ENCODE data around the gene CXCR3.
A peak's percentile ranks its signal among the peaks of the same experiment; 100 is the strongest.

The CXCR3 gene

DNA sequence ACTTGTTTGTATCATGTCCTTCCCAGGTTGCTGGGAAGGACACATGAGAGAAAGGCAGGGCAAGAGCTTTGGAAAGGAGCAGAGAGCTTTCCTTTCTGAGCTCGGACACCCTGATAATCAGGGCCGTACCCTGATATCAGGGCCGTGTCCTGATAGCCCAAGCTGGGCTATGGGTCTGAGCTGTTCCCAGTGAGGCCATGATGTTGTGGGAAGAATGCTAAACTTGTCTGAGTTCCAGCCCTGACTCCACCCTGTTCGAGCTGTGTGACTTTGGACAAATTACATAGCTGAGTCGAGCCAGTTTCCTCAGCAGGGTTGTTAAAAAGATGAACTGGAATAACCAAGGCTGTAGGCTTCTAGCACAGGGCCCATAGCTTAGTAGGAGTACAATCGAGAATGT, 3.3 kb upstream of the CXCR3 start (continued):
- TF ChIP-seq, protein P1, sequence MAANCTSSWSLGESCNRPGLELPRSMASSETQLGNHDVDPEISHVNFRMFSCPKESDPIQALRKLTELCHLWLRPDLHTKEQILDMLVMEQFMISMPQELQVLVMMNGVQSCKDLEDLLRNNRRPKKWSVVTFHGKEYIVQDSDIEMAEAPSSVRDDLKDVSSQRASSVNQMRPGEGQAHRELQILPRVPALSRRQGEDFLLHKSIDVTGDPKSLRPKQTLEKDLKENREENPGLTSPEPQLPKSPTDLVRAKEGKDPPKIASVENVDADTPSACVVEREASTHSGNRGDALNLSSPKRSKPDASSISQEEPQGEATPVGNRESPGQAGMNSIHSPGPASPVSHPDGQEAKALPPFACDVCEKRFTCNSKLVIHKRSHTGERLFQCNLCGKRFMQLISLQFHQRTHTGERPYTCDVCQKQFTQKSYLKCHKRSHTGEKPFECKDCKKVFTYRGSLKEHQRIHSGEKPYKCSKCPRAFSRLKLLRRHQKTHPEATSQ (tag by site-specific recombination; IDR thresholded peaks at IDR 0.05): no peak
- TF ChIP-seq, protein P2, sequence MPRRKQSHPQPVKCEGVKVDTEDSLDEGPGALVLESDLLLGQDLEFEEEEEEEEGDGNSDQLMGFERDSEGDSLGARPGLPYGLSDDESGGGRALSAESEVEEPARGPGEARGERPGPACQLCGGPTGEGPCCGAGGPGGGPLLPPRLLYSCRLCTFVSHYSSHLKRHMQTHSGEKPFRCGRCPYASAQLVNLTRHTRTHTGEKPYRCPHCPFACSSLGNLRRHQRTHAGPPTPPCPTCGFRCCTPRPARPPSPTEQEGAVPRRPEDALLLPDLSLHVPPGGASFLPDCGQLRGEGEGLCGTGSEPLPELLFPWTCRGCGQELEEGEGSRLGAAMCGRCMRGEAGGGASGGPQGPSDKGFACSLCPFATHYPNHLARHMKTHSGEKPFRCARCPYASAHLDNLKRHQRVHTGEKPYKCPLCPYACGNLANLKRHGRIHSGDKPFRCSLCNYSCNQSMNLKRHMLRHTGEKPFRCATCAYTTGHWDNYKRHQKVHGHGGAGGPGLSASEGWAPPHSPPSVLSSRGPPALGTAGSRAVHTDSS (tag by site-specific recombination; IDR thresholded peaks at IDR 0.05): no peak
- no peak for TF ChIP-seq SETDB1 (IDR thresholded peaks at IDR 0.05; ENCODE audit: insufficient read length, low read length)

DNA sequence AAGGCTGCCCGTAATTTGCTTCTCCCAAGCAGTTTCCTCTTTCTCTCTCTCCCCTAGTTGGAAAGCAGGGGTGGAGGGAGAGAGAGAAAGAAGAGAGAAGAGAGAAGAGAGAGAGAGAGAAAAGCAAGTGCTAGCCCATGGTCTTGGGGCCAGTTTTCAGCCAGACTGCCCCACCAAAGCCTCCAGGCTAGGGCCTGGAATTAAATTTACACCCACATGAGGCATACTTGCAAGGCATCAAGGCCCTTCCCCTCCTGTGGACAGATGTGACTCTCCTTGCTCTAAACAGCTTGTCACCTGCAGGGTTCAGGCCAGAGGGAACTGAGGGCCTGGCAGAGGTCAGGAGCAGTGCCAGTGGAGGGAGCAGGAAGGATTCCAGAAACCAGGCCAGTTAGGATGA, 1.7 kb upstream of the CXCR3 start:
- ChIA-PET POLR2A (no interaction called here), CTCF (no interaction called here)
- H3K36me3 ChIP-seq (ENCODE audit: control insufficient read depth in 2 of 2, insufficient read depth in 1 of 2, low read length in 2 of 2): no peaks in the 10 kb centered on the region
- H3K4me3 ChIP-seq (ENCODE audit: low read depth, low read length): no peak overlapping the region
- no peaks in the 10 kb centered on the region for H3K9me3 ChIP-seq (ENCODE audit: control insufficient read depth, insufficient read depth, low read depth, low read length)
- no peak for TF ChIP-seq ZNF785 (tag by site-specific recombination; IDR thresholded peaks at IDR 0.05)
- TF ChIP-seq ZNF596 (tag by site-specific recombination; IDR thresholded peaks at IDR 0.05): 0 out of 2 replicates have a peak, but pooled peaks have one; percentile 14
- no peaks in the 10 kb centered on the region for H3K4me1 ChIP-seq (ENCODE audit: control insufficient read depth, insufficient read depth, low read length)
- H3K27ac ChIP-seq (ENCODE audit: extremely low read depth, low read depth, low read length): no peak overlapping the region

DNA sequence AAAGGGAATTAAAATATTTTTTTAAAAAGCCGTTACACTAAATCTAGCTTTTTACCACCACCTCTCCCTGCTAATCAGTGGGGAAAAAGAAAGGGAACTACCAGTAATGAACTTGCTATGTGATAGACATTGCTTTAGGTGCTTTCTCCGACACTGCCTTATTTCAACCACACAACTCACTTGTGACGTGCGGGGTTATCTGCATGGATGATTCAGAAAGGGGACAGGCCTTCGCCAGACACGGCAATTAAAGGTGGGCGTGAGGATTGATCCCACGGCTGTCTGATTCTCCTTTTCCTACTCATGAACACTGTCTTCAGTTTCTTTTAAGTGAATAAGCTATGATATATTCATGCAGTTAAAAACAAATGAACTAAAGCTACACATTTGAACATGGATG, 882 bp upstream of the CXCR3 start:
- Histone ChIP-seq H3K9me3 (ENCODE audit: control insufficient read depth, insufficient read depth, low read depth, low read length) (no peaks in the 10 kb centered on the region), H3K4me3 (ENCODE audit: low read depth, low read length) (no peak overlapping the region), H3K4me1 (ENCODE audit: control insufficient read depth, insufficient read depth, low read length) (no peaks in the 10 kb centered on the region), H3K36me3 (ENCODE audit: control insufficient read depth in 2 of 2, insufficient read depth in 1 of 2, low read length in 2 of 2) (no peaks in the 10 kb centered on the region; a peak in 1 of 3 replicates), H3K27ac (ENCODE audit: extremely low read depth, low read depth, low read length) (no peak overlapping the region)
- CTCF ChIA-PET: interaction anchor here (0.6 to 1.3 kb wide), 2 partner anchors 33 to 61 kb away, joined by 3 to 4 read pairs; no protein-coding TSS in a partner anchor
- POLR2A ChIA-PET: no interaction called here
- TF ChIP-seq ZNF16 (tag by site-specific recombination; IDR thresholded peaks at IDR 0.05; ENCODE audit: low read depth) (no peak), ZNF747 (tag by site-specific recombination; IDR thresholded peaks at IDR 0.05) (no peak), MZF1 (tag by site-specific recombination; IDR thresholded peaks at IDR 0.05; ENCODE audit: borderline replicate concordance) (no peak), ZNF707 (tag by site-specific recombination; IDR thresholded peaks at IDR 0.05) (no peak), ZNF555 (tag by site-specific recombination; conservative IDR thresholded peaks at IDR 0.05) (no peak), ZSCAN16 (tag by site-specific recombination; IDR thresholded peaks at IDR 0.05) (no peak), ZNF366 (tag by site-specific recombination; conservative IDR thresholded peaks at IDR 0.05) (no peak)
- TF ChIP-seq, protein P3, sequence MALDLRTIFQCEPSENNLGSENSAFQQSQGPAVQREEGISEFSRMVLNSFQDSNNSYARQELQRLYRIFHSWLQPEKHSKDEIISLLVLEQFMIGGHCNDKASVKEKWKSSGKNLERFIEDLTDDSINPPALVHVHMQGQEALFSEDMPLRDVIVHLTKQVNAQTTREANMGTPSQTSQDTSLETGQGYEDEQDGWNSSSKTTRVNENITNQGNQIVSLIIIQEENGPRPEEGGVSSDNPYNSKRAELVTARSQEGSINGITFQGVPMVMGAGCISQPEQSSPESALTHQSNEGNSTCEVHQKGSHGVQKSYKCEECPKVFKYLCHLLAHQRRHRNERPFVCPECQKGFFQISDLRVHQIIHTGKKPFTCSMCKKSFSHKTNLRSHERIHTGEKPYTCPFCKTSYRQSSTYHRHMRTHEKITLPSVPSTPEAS (tag by site-specific recombination; IDR thresholded peaks at IDR 0.05): no peak

DNA sequence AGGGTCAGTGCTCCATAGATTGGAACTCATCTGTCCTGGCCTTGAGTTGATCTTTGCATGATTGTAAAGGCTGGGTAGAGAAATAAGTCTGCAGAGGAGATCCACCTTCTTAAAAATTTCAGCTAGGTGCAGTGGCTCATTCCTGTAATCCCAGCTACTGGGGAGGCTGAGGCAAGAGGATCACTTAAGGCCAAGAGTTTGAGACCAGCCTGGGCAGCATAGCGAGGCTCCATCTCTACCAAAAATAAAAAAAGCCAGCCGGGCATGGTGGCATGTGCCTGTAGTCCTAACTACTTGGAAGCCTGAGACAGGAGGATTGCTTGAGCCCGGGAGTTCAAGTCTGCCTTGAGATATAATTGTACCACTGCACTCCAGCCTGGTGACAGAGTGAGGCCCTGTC, 476 bp upstream of the CXCR3 start:
- Histone ChIP-seq H3K36me3 (ENCODE audit: control insufficient read depth in 2 of 2, insufficient read depth in 1 of 2, low read length in 2 of 2) (no peaks in the 10 kb centered on the region; a peak in 1 of 3 replicates), H3K27ac (ENCODE audit: extremely low read depth, low read depth, low read length) (no peak overlapping the region), H3K4me3 (ENCODE audit: low read depth, low read length) (no peak overlapping the region), H3K4me1 (ENCODE audit: control insufficient read depth, insufficient read depth, low read length) (no peaks in the 10 kb centered on the region), H3K9me3 (ENCODE audit: control insufficient read depth, insufficient read depth, low read depth, low read length) (no peaks in the 10 kb centered on the region)
- CTCF ChIA-PET: interaction anchor here (0.6 to 1.3 kb wide), 2 partner anchors 34 to 60 kb away, joined by 3 to 4 read pairs; no protein-coding TSS in a partner anchor
- POLR2A ChIA-PET: no interaction called here
- TF ChIP-seq ZNF514 (tag by site-specific recombination; IDR thresholded peaks at IDR 0.05): no peak
- no peak for TF ChIP-seq ZSCAN23 (tag by site-specific recombination; IDR thresholded peaks at IDR 0.05)
- TF ChIP-seq, protein P4, sequence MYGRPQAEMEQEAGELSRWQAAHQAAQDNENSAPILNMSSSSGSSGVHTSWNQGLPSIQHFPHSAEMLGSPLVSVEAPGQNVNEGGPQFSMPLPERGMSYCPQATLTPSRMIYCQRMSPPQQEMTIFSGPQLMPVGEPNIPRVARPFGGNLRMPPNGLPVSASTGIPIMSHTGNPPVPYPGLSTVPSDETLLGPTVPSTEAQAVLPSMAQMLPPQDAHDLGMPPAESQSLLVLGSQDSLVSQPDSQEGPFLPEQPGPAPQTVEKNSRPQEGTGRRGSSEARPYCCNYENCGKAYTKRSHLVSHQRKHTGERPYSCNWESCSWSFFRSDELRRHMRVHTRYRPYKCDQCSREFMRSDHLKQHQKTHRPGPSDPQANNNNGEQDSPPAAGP (tag by site-specific recombination; IDR thresholded peaks at IDR 0.05): no peak
- no peak for TF ChIP-seq PRDM1 (tag by site-specific recombination; IDR thresholded peaks at IDR 0.05)
- TF ChIP-seq ZNF16 (tag by site-specific recombination; IDR thresholded peaks at IDR 0.05; ENCODE audit: low read depth): no peak
- TF ChIP-seq TRIM28 (IDR thresholded peaks at IDR 0.05; ENCODE audit: borderline replicate concordance, low read length): no peak
- TF ChIP-seq ZNF785 (tag by site-specific recombination; IDR thresholded peaks at IDR 0.05): no peak
- no peak for TF ChIP-seq ZNF366 (tag by site-specific recombination; conservative IDR thresholded peaks at IDR 0.05)
